Esophagus muscularis mucosa (tissue), 4 donors: ENCODE measurements around the gene C7. TPM values are rescaled to one million over a fixed set of nuclear protein-coding genes. Genes with fewer than 3 reads are reported as not detected.

Experiments used
- DNase-seq: peaks from one replicate; pipeline ENCODE4 v3.0.0-alpha.2; 2017; ENCODE audit errors: extremely low spot score
- H3K27ac ChIP-seq, 4 donors: fragments of 200-600 bp; sonication (generic); replicated peaks in 1 of 4; 1 replicate in 3 of 4; 2 replicates in 1 of 4; pipeline ENCODE4 v1.5.1; 2016 to 2019; ENCODE audit warnings: mild to moderate bottlenecking in 1 of 4
- H3K27me3 ChIP-seq, 4 donors: fragments of 200-600 bp; sonication (generic); one replicate each; pipeline versions ENCODE4 v1.5.1 to v1.6.0; 2016 to 2019
- H3K36me3 ChIP-seq, 4 donors: fragments of 200-600 bp; sonication (generic); one replicate each; pipeline ENCODE4 v1.5.1; 2016 to 2019
- H3K4me1 ChIP-seq, 4 donors: fragments of 200-600 bp; sonication (generic); one replicate each; pipeline ENCODE4 v1.5.1; 2016 to 2019
- H3K4me3 ChIP-seq, 4 donors: fragments of 200-600 bp; sonication (generic); 1 replicate in 2 of 4; 2 replicates in 2 of 4; pipeline ENCODE4 v1.5.1; 2016 to 2019; ENCODE audit warnings: mild to moderate bottlenecking in 4 of 4, moderate library complexity in 1 of 4
- H3K9me3 ChIP-seq, 4 donors: fragments of 200-600 bp; sonication (generic); 1 replicate in 3 of 4; 2 replicates in 1 of 4; pipeline ENCODE4 v1.5.1; 2016 to 2019
- CTCF ChIP-seq, 3 experiments: fragments of 200-600 bp in 2 of 3; fragments of 450-650 bp in 1 of 3; sonication (generic) in 2 of 3; IDR thresholded peaks; one replicate each; pipeline ENCODE4 v1.5.1; 2017 to 2019; ENCODE audit warnings: antibody characterized with exemption in 3 of 3, mild to moderate bottlenecking in 2 of 3, moderate library complexity in 1 of 3
- EP300 ChIP-seq: sonication (generic); formaldehyde crosslinking; IDR thresholded peaks from one replicate; pipeline ENCODE4 v1.6.1; 2017; ENCODE audit warnings: antibody characterized with exemption
- POLR2A ChIP-seq: fragments of 450-650 bp; IDR thresholded peaks from one replicate; pipeline ENCODE4 v1.6.1; 2017; ENCODE audit warnings: antibody characterized with exemption, moderate library complexity, mild to moderate bottlenecking, low read depth
- POLR2AphosphoS5 ChIP-seq, 2 donors: sonication (generic); formaldehyde crosslinking; IDR thresholded peaks; one replicate each; pipeline ENCODE4 v1.6.1; 2017; ENCODE audit warnings: antibody characterized with exemption in 2 of 2
- WGBS: methylation state at CpG from one replicate; pipeline ENCODE4 v1.1.5; 2018; 5-methylcytosine and 5-hydroxymethylcytosine counted together
- intact Hi-C: fragments of 100-400 bp; cut with DNase I; formaldehyde crosslinking; loops from one replicate; pipeline ENCODE4 v1.15.1; 2023
- total RNA-seq, 4 donors: library from RNA; depleted of rRNA; stranded (reverse); fragments of >200 nt; gene quantifications; one replicate each; pipeline versions ENCODE4 v1.1.0 to v1.2.1, GENCODE V29; 2016

C7 gene
- total RNA-seq, 4 donors from 2014 or later, result 713 to 1,019 (median 874) TPM

- intact Hi-C loops, result no loop called here
- TF ChIP-seq POLR2AphosphoS5 (IDR thresholded peaks at IDR 0.05), result no peak
- TF ChIP-seq CTCF (IDR thresholded peaks at IDR 0.05), result no peak
- no peak for TF ChIP-seq EP300
- TF ChIP-seq POLR2A, result no peak
- 90% methylated on average over 3 of the region's 3 CpGs for WGBS
- Histone ChIP-seq H3K4me3 (no peak overlapping the region), H3K9me3 (peaks cover 0 to 16% (median 0%) of the 10 kb centered on the region in 4 donors), H3K27me3 (no peaks in the 10 kb centered on the region), H3K27ac (no peak overlapping the region), H3K4me1 (no peaks in the 10 kb centered on the region), H3K36me3 (peaks cover 0 to 18% (median 7%) of the 10 kb centered on the region in 4 donors)
- DNase-seq, result no peak
Measured at GRCh38 chr5:40957048-40957447, 47.8 kb downstream of the C7 start.

GRCh38 chr5:40958811-40959210 lies 49.5 kb downstream of the C7 start:
- 91% methylated on average over 5 of the region's 5 CpGs for WGBS
- DNase-seq, result no peak
- no peaks in the 10 kb centered on the region for H3K27me3 ChIP-seq
- TF ChIP-seq EP300 (no peak), CTCF (IDR thresholded peaks at IDR 0.05) (no peak), POLR2AphosphoS5 (IDR thresholded peaks at IDR 0.05) (no peak), POLR2A (no peak)
- peaks cover 0 to 18% (median 7%) of the 10 kb centered on the region in 4 donors for H3K36me3 ChIP-seq
- no peak overlapping the region for H3K4me3 ChIP-seq
- no peak overlapping the region for H3K27ac ChIP-seq
- intact Hi-C loops, result no loop called here
- H3K4me1 ChIP-seq, result no peaks in the 10 kb centered on the region
- H3K9me3 ChIP-seq, result peaks cover 0 to 16% (median 0%) of the 10 kb centered on the region in 4 donors

- H3K27me3 ChIP-seq, result no peaks in the 10 kb centered on the region
- H3K4me3 ChIP-seq, result no peak overlapping the region
- no peak overlapping the region for H3K27ac ChIP-seq
- DNase-seq, result no peak
- WGBS, result 96% methylated on average over 1 of the region's 1 CpG
- no peaks in the 10 kb centered on the region for H3K4me1 ChIP-seq
- no peak for TF ChIP-seq EP300
- no peak for TF ChIP-seq POLR2AphosphoS5 (IDR thresholded peaks at IDR 0.05)
- no peak for TF ChIP-seq CTCF (IDR thresholded peaks at IDR 0.05)
- no peak for TF ChIP-seq POLR2A
- peaks cover 0 to 18% (median 7%) of the 10 kb centered on the region in 4 donors for H3K36me3 ChIP-seq
- peaks cover 0 to 16% (median 0%) of the 10 kb centered on the region in 4 donors for H3K9me3 ChIP-seq
- intact Hi-C loops, result no loop called here
Measured at GRCh38 chr5:40960037-40960436, 50.7 kb downstream of the C7 start.

GRCh38 chr5:40962207-40962955 lies 53.1 kb downstream of the C7 start:
- 66% methylated on average over 4 of the region's 4 CpGs for WGBS
- intact Hi-C loops, result no loop called here

More at GRCh38 chr5:40962207-40962955, 53.1 kb downstream of the C7 start:
- no peak for DNase-seq
- no peak for TF ChIP-seq EP300
- no peak for TF ChIP-seq POLR2A
- TF ChIP-seq POLR2AphosphoS5 (IDR thresholded peaks at IDR 0.05), result no peak
- TF ChIP-seq CTCF (IDR thresholded peaks at IDR 0.05), result no peak
- Histone ChIP-seq H3K9me3 (peaks cover 0 to 16% (median 0%) of the 10 kb centered on the region in 4 donors), H3K4me1 (no peaks in the 10 kb centered on the region), H3K36me3 (peaks cover 0 to 18% (median 7%) of the 10 kb centered on the region in 4 donors), H3K4me3 (no peak overlapping the region), H3K27me3 (no peaks in the 10 kb centered on the region), H3K27ac (no peak overlapping the region)
